Measurements from ENCODE around the gene SEMA3E. TPM values are rescaled to one million over a fixed set of nuclear protein-coding genes. Genes with fewer than 3 reads are reported as not detected.

SEMA3E gene
- total RNA-seq, 2 donors from 2014 or later, result 0.07 to 0.59 TPM

- no peak overlapping the region for H3K4me3 ChIP-seq
- H3K9me3 ChIP-seq, result no peaks in the 10 kb centered on the region
- H3K27ac ChIP-seq, result no peak overlapping the region
- H3K27me3 ChIP-seq, result no peaks in the 10 kb centered on the region
- no peak for DNase-seq (ENCODE audit: low spot score)
- H3K4me1 ChIP-seq, result no peaks in the 10 kb centered on the region
- no peaks in the 10 kb centered on the region for H3K36me3 ChIP-seq
- no peak for TF ChIP-seq CTCF (IDR thresholded peaks at IDR 0.05)
Observed at GRCh38 chr7:83629117-83629880, 19.6 kb downstream of the SEMA3E start.

- Histone ChIP-seq H3K27ac (no peak overlapping the region), H3K27me3 (no peaks in the 10 kb centered on the region), H3K4me3 (no peak overlapping the region), H3K36me3 (no peaks in the 10 kb centered on the region), H3K4me1 (no peaks in the 10 kb centered on the region), H3K9me3 (no peaks in the 10 kb centered on the region)
- no peak for TF ChIP-seq CTCF (IDR thresholded peaks at IDR 0.05)
- no peak for DNase-seq (ENCODE audit: low spot score)
Observed at GRCh38 chr7:83617858-83618257, 31.1 kb downstream of the SEMA3E start.

- Histone ChIP-seq H3K36me3 (no peaks in the 10 kb centered on the region), H3K9me3 (no peaks in the 10 kb centered on the region), H3K4me1 (no peaks in the 10 kb centered on the region), H3K27ac (no peak overlapping the region), H3K4me3 (no peak overlapping the region), H3K27me3 (no peaks in the 10 kb centered on the region)
- DNase-seq (ENCODE audit: low spot score), result no peak
- no peak for TF ChIP-seq CTCF (IDR thresholded peaks at IDR 0.05)
Observed at GRCh38 chr7:83614112-83614511, 34.8 kb downstream of the SEMA3E start.

GRCh38 chr7:83613232-83613631 is 35.7 kb downstream of the SEMA3E start:
- Histone ChIP-seq H3K27me3 (no peaks in the 10 kb centered on the region), H3K27ac (no peak overlapping the region), H3K9me3 (no peaks in the 10 kb centered on the region), H3K4me3 (no peak overlapping the region), H3K36me3 (no peaks in the 10 kb centered on the region), H3K4me1 (no peaks in the 10 kb centered on the region)
- DNase-seq (ENCODE audit: low spot score), result no peak
- no peak for TF ChIP-seq CTCF (IDR thresholded peaks at IDR 0.05)

GRCh38 chr7:83611776-83612175 is 37.2 kb downstream of the SEMA3E start:
- no peaks in the 10 kb centered on the region for H3K9me3 ChIP-seq
- no peak overlapping the region for H3K4me3 ChIP-seq
- H3K4me1 ChIP-seq, result no peaks in the 10 kb centered on the region
- no peak for DNase-seq (ENCODE audit: low spot score)
- no peaks in the 10 kb centered on the region for H3K27me3 ChIP-seq
- no peaks in the 10 kb centered on the region for H3K36me3 ChIP-seq
- H3K27ac ChIP-seq, result no peak overlapping the region
- no peak for TF ChIP-seq CTCF (IDR thresholded peaks at IDR 0.05)

Data from right atrium auricular region (tissue), 2 donors.